GM23248 (cell line): ENCODE measurements around the gene KCNG2. TPM values are rescaled to one million over a fixed set of nuclear protein-coding genes. Genes with fewer than 3 reads are reported as not detected.

ENCODE experiments used
- DNase-seq: peaks from one replicate; pipeline ENCODE4 v3.0.0-alpha.2; 2015
- H2AFZ ChIP-seq: fragments of 200-600 bp; sonication (generic); 2 replicates; pipeline ENCODE4 v1.6.1; 2016; ENCODE audit warnings: antibody characterized with exemption
- H3F3A ChIP-seq: fragments of 200-600 bp; sonication (generic); 2 replicates; pipeline ENCODE4 v1.6.1; 2016; ENCODE audit warnings: mild to moderate bottlenecking, antibody characterized with exemption, mixed run types; ENCODE audit not compliant: insufficient read depth
- H3K27ac ChIP-seq: fragments of 200-600 bp; sonication (generic); 2 replicates; pipeline ENCODE4 v1.5.1; 2016; ENCODE audit warnings: mild to moderate bottlenecking
- H3K27me3 ChIP-seq: fragments of 200-600 bp; sonication (generic); replicated peaks from 2 replicates; pipeline ENCODE4 v1.6.1; 2016; ENCODE audit warnings: mild to moderate bottlenecking; ENCODE audit not compliant: insufficient read depth
- H3K36me3 ChIP-seq: fragments of 200-600 bp; sonication (generic); 2 replicates; pipeline ENCODE4 v1.6.1; 2016; ENCODE audit warnings: low read depth, mild to moderate bottlenecking
- H3K4me1 ChIP-seq: fragments of 200-600 bp; sonication (generic); 2 replicates; pipeline ENCODE4 v1.6.1; 2016; ENCODE audit warnings: mild to moderate bottlenecking; ENCODE audit not compliant: insufficient read depth
- H3K4me2 ChIP-seq: fragments of 200-600 bp; sonication (generic); one replicate; pipeline ENCODE4 v1.6.1; 2016; ENCODE audit warnings: mild to moderate bottlenecking; ENCODE audit not compliant: unreplicated experiment
- H3K4me3 ChIP-seq: fragments of 200-600 bp; sonication (generic); 2 replicates; pipeline ENCODE4 v1.5.1; 2016; ENCODE audit warnings: mild to moderate bottlenecking
- H3K79me2 ChIP-seq: fragments of 200-600 bp; sonication (generic); 2 replicates; pipeline ENCODE4 v1.6.1; 2016; ENCODE audit warnings: mild to moderate bottlenecking; ENCODE audit not compliant: insufficient read depth
- H3K9ac ChIP-seq: fragments of 200-600 bp; sonication (generic); 2 replicates; pipeline ENCODE4 v1.6.1; 2016; ENCODE audit warnings: mild to moderate bottlenecking
- H3K9me2 ChIP-seq: fragments of 200-600 bp; sonication (generic); 2 replicates; pipeline ENCODE4 v1.6.1; 2016; ENCODE audit warnings: mixed run types, mild to moderate bottlenecking, moderate library complexity; ENCODE audit not compliant: insufficient read depth
- H3K9me3 ChIP-seq: fragments of 200-600 bp; sonication (generic); one replicate; pipeline ENCODE4 v1.6.1; 2017; ENCODE audit warnings: low read depth
- H4K20me1 ChIP-seq: fragments of 200-600 bp; sonication (generic); 2 replicates; pipeline ENCODE4 v1.6.0; 2016; ENCODE audit not compliant: insufficient read depth
- EZH2 ChIP-seq: fragments of 200-600 bp; sonication (generic); IDR thresholded peaks from 2 replicates; pipeline ENCODE4 v1.6.1; 2018; ENCODE audit warnings: antibody characterized with exemption, mild to moderate bottlenecking; ENCODE audit not compliant: insufficient read depth, poor library complexity, severe bottlenecking
- EZH2phosphoT487 ChIP-seq: fragments of 200-600 bp; sonication (generic); IDR thresholded peaks from 2 replicates; pipeline ENCODE4 v1.6.1; 2018; ENCODE audit warnings: antibody characterized with exemption, moderate library complexity, mild to moderate bottlenecking, low read depth; ENCODE audit not compliant: insufficient read depth
- WGBS, 2 experiments: methylation state at CpG; one replicate each; pipeline ENCODE4 v1.1.6; 2015 to 2017; ENCODE audit warnings: low lambda C conversion rate in 2 of 2, low coverage in 1 of 2; ENCODE audit errors: missing lambda C conversion rate in 2 of 2; 5-methylcytosine and 5-hydroxymethylcytosine counted together
- in situ Hi-C: fragments of 300-500 bp; cut with MboI; formaldehyde crosslinking; loops from 2 replicates; pipeline ENCODE4 v1.15.0; 2020
- polyA plus RNA-seq: library from polyadenylated mRNA; unstranded; fragments of >200 nt; fragmentation: Nextera tagmentation; extraction: Ambion mirVana; gene quantifications from 2 replicates; pipeline ENCODE4 v1.2.1, GENCODE V29; 2016
- total RNA-seq: library from RNA; depleted of rRNA; stranded (reverse); fragments of >200 nt; shearing (Covaris generic); gene quantifications from 2 replicates; pipeline ENCODE4 v1.2.3, GENCODE V29; 2014

Gene KCNG2
- total and polyA plus RNA-seq, 2 experiments from 2014 or later: not detected

GRCh38 chr18:79770501-79770815, 27.3 kb upstream of the KCNG2 start:
- in situ Hi-C loops: no loop called here
- H3K4me2 ChIP-seq: no peak overlapping the region
- peaks cover 4% of the 10 kb centered on the region for H3K4me1 ChIP-seq
- H2AFZ ChIP-seq: no peak overlapping the region
- peaks cover 16% of the 10 kb centered on the region; the same call in 1 of the 2 replicates for H3K27me3 ChIP-seq
- H3K9ac ChIP-seq: no peak overlapping the region
- no peaks in the 10 kb centered on the region for H4K20me1 ChIP-seq
- H3K79me2 ChIP-seq: no peaks in the 10 kb centered on the region
- TF ChIP-seq EZH2phosphoT487 (no peak), EZH2 (no peak)
- no peaks in the 10 kb centered on the region for H3K9me2 ChIP-seq
- no peaks in the 10 kb centered on the region for H3K9me3 ChIP-seq
- DNase-seq: no peak
- H3K27ac ChIP-seq: no peak overlapping the region
- H3F3A ChIP-seq: no peaks in the 10 kb centered on the region
- H3K4me3 ChIP-seq: no peak overlapping the region
- WGBS, 2 experiments: 60 to 65% methylated on average over 10 to 11 of the region's 11 CpGs
- no peaks in the 10 kb centered on the region for H3K36me3 ChIP-seq

- Histone ChIP-seq H2AFZ (no peak overlapping the region), H3K27me3 (peaks cover 16% of the 10 kb centered on the region; the same call in 1 of the 2 replicates), H3K27ac (no peak overlapping the region), H3K9me3 (no peaks in the 10 kb centered on the region), H3K4me3 (no peak overlapping the region), H3K4me2 (no peak overlapping the region), H4K20me1 (no peaks in the 10 kb centered on the region), H3K79me2 (no peaks in the 10 kb centered on the region), H3F3A (no peaks in the 10 kb centered on the region), H3K9me2 (no peaks in the 10 kb centered on the region), H3K36me3 (no peaks in the 10 kb centered on the region), H3K4me1 (peaks cover 3% of the 10 kb centered on the region), H3K9ac (no peak overlapping the region)
- TF ChIP-seq EZH2phosphoT487 (no peak), EZH2 (no peak)
- in situ Hi-C loops: no loop called here
- no peak for DNase-seq
- 47 to 58% methylated on average over 5 to 23 of the region's 24 CpGs for WGBS, 2 experiments
Measured at GRCh38 chr18:79770826-79771225, 26.9 kb upstream of the KCNG2 start.

- no peak overlapping the region for H3K9ac ChIP-seq
- H3F3A ChIP-seq: no peaks in the 10 kb centered on the region
- no peaks in the 10 kb centered on the region for H3K4me1 ChIP-seq
- H3K27ac ChIP-seq: no peak overlapping the region
- H4K20me1 ChIP-seq: no peaks in the 10 kb centered on the region
- H3K9me2 ChIP-seq: no peaks in the 10 kb centered on the region
- WGBS, 2 experiments: 41 to 47% methylated on average over 26 to 34 of the region's 35 CpGs
- H2AFZ ChIP-seq: no peak overlapping the region
- no peaks in the 10 kb centered on the region for H3K9me3 ChIP-seq
- peaks cover 16% of the 10 kb centered on the region; the same call in 1 of the 2 replicates for H3K27me3 ChIP-seq
- H3K4me2 ChIP-seq: no peak overlapping the region
- no peak overlapping the region for H3K4me3 ChIP-seq
- TF ChIP-seq EZH2phosphoT487 (no peak), EZH2 (no peak)
- no peak for DNase-seq
- in situ Hi-C loops: no loop called here
- H3K36me3 ChIP-seq: no peaks in the 10 kb centered on the region
- no peaks in the 10 kb centered on the region for H3K79me2 ChIP-seq
Measured at GRCh38 chr18:79771446-79772107, 26.2 kb upstream of the KCNG2 start.

GRCh38 chr18:79772108-79772864, 25.5 kb upstream of the KCNG2 start:
- no peak overlapping the region for H3K4me2 ChIP-seq
- H3F3A ChIP-seq: no peaks in the 10 kb centered on the region
- no peak for TF ChIP-seq EZH2phosphoT487
- TF ChIP-seq EZH2: no peak
- H3K9me3 ChIP-seq: no peaks in the 10 kb centered on the region
- H3K9ac ChIP-seq: no peak overlapping the region
- no peak overlapping the region for H3K4me3 ChIP-seq
- H4K20me1 ChIP-seq: no peaks in the 10 kb centered on the region
- WGBS, 2 experiments: 65 to 68% methylated on average over 37 to 38 of the region's 38 CpGs
- no peak overlapping the region for H3K27ac ChIP-seq
- H3K79me2 ChIP-seq: no peaks in the 10 kb centered on the region
- H3K27me3 ChIP-seq: peaks cover 16% of the 10 kb centered on the region; the same call in 1 of the 2 replicates
- H3K4me1 ChIP-seq: no peaks in the 10 kb centered on the region
- DNase-seq: no peak
- no peaks in the 10 kb centered on the region for H3K9me2 ChIP-seq
- in situ Hi-C loops: no loop called here
- no peak overlapping the region for H2AFZ ChIP-seq
- H3K36me3 ChIP-seq: no peaks in the 10 kb centered on the region
